GM18873 (cell line): ENCODE data around the gene SLC6A2.
"Not testable (repeated sequence)": the region's sequence is repeated elsewhere in the genome, so short reads cannot be mapped to it uniquely, and the experiment has no call there.

Experiments used
- ATAC-seq: cut with Tn5 transposase; IDR thresholded peaks from one replicate; pipeline ENCODE4 v1.9.1; 2021; ENCODE audit warnings: mild to moderate bottlenecking, moderate library complexity, moderate number of reproducible peaks; ENCODE audit not compliant: unreplicated experiment, low FRiP score

The SLC6A2 gene

GRCh38 chr16:55753145-55753631, 97.4 kb downstream of the SLC6A2 start:
- ATAC-seq: not testable (repeated sequence)
